Measurements from ENCODE around the gene SAT2. TPM values are rescaled to one million over a fixed set of nuclear protein-coding genes. Genes with fewer than 3 reads are reported as not detected.

Gene SAT2
- total and polyA plus RNA-seq, 4 donors, result 33.5 to 124 (median 103) TPM

GRCh38 chr17:7640783-7641182, 13.2 kb upstream of the SAT2 start:
- DNase-seq (ENCODE audit: low read depth in 4 of 6, low spot score in 6 of 6), result no peak

GRCh38 chr17:7636163-7636562, 8.5 kb upstream of the SAT2 start:
- no peak overlapping the region for H3K4me3 ChIP-seq (ENCODE audit: low read depth, low read length)
- no peaks in the 10 kb centered on the region for H3K36me3 ChIP-seq (ENCODE audit: control insufficient read depth, insufficient read depth, low read length)
- WGBS (ENCODE audit: insufficient coverage), result 46% methylated on average over 5 of the region's 5 CpGs
- H3K9me3 ChIP-seq (ENCODE audit: control insufficient read depth, insufficient read depth, low read length), result no peaks in the 10 kb centered on the region
- no peak for DNase-seq (ENCODE audit: low read depth in 4 of 6, low spot score in 6 of 6)
- peaks cover 11% of the 10 kb centered on the region for H3K4me1 ChIP-seq (ENCODE audit: control insufficient read depth, insufficient read depth, low read length)
- H3K27me3 ChIP-seq (ENCODE audit: control insufficient read depth, insufficient read depth, low read length), result no peaks in the 10 kb centered on the region
- H3K27ac ChIP-seq (ENCODE audit: low read depth, low read length), result no peak overlapping the region

More at GRCh38 chr17:7640783-7641182, 13.2 kb upstream of the SAT2 start:
- no peaks in the 10 kb centered on the region for H3K4me1 ChIP-seq (ENCODE audit: control insufficient read depth, insufficient read depth, low read length)
- H3K9me3 ChIP-seq (ENCODE audit: control insufficient read depth, insufficient read depth, low read length), result no peaks in the 10 kb centered on the region
- H3K27ac ChIP-seq (ENCODE audit: low read depth, low read length), result no peak overlapping the region
- no peaks in the 10 kb centered on the region for H3K36me3 ChIP-seq (ENCODE audit: control insufficient read depth, insufficient read depth, low read length)
- no peaks in the 10 kb centered on the region for H3K27me3 ChIP-seq (ENCODE audit: control insufficient read depth, insufficient read depth, low read length)
- WGBS (ENCODE audit: insufficient coverage), result 96% methylated on average over 22 of the region's 26 CpGs
- H3K4me3 ChIP-seq (ENCODE audit: low read depth, low read length), result no peak overlapping the region

GRCh38 chr17:7634384-7634783, 6.8 kb upstream of the SAT2 start:
- Histone ChIP-seq H3K36me3 (ENCODE audit: control insufficient read depth, insufficient read depth, low read length) (no peaks in the 10 kb centered on the region), H3K9me3 (ENCODE audit: control insufficient read depth, insufficient read depth, low read length) (no peaks in the 10 kb centered on the region), H3K27ac (ENCODE audit: low read depth, low read length) (peak overlapping the region; percentile 33), H3K4me1 (ENCODE audit: control insufficient read depth, insufficient read depth, low read length) (peaks cover 11% of the 10 kb centered on the region), H3K4me3 (ENCODE audit: low read depth, low read length) (peak overlapping the region; percentile 16), H3K27me3 (ENCODE audit: control insufficient read depth, insufficient read depth, low read length) (no peaks in the 10 kb centered on the region)
- DNase-seq (ENCODE audit: low read depth in 4 of 6, low spot score in 6 of 6), result peak in 3 of 6 donors; percentile 64 to 86 (median 82)
- WGBS (ENCODE audit: insufficient coverage), result 36% methylated on average over 3 of the region's 5 CpGs

- Histone ChIP-seq H3K36me3 (ENCODE audit: control insufficient read depth, insufficient read depth, low read length) (no peaks in the 10 kb centered on the region), H3K4me1 (ENCODE audit: control insufficient read depth, insufficient read depth, low read length) (peaks cover 13% of the 10 kb centered on the region), H3K27me3 (ENCODE audit: control insufficient read depth, insufficient read depth, low read length) (no peaks in the 10 kb centered on the region), H3K4me3 (ENCODE audit: low read depth, low read length) (no peak overlapping the region), H3K27ac (ENCODE audit: low read depth, low read length) (no peak overlapping the region), H3K9me3 (ENCODE audit: control insufficient read depth, insufficient read depth, low read length) (no peaks in the 10 kb centered on the region)
- no peak for DNase-seq (ENCODE audit: low read depth in 4 of 6, low spot score in 6 of 6)
- WGBS (ENCODE audit: insufficient coverage), result no CpG with 5 or more reads among the region's 2 CpGs
These were observed 5.5 kb upstream of the SAT2 start for GRCh38 chr17:7633093-7633492.

- Histone ChIP-seq H3K36me3 (ENCODE audit: control insufficient read depth, insufficient read depth, low read length) (no peaks in the 10 kb centered on the region), H3K4me1 (ENCODE audit: control insufficient read depth, insufficient read depth, low read length) (peaks cover 17% of the 10 kb centered on the region), H3K9me3 (ENCODE audit: control insufficient read depth, insufficient read depth, low read length) (no peaks in the 10 kb centered on the region), H3K27me3 (ENCODE audit: control insufficient read depth, insufficient read depth, low read length) (no peaks in the 10 kb centered on the region), H3K4me3 (ENCODE audit: low read depth, low read length) (no peak overlapping the region), H3K27ac (ENCODE audit: low read depth, low read length) (no peak overlapping the region)
- 51% methylated on average over 3 of the region's 6 CpGs for WGBS (ENCODE audit: insufficient coverage)
- no peak for DNase-seq (ENCODE audit: low read depth in 4 of 6, low spot score in 6 of 6)
These were observed 4.9 kb upstream of the SAT2 start for GRCh38 chr17:7632492-7632894.

GRCh38 chr17:7631398-7632380, 4.1 kb upstream of the SAT2 start:
- Histone ChIP-seq H3K27me3 (ENCODE audit: control insufficient read depth, insufficient read depth, low read length) (no peaks in the 10 kb centered on the region), H3K36me3 (ENCODE audit: control insufficient read depth, insufficient read depth, low read length) (no peaks in the 10 kb centered on the region), H3K9me3 (ENCODE audit: control insufficient read depth, insufficient read depth, low read length) (no peaks in the 10 kb centered on the region), H3K4me1 (ENCODE audit: control insufficient read depth, insufficient read depth, low read length) (peaks cover 23% of the 10 kb centered on the region), H3K27ac (ENCODE audit: low read depth, low read length) (no peak overlapping the region), H3K4me3 (ENCODE audit: low read depth, low read length) (no peak overlapping the region)
- DNase-seq (ENCODE audit: low read depth in 4 of 6, low spot score in 6 of 6), result no peak
- WGBS (ENCODE audit: insufficient coverage), result 91% methylated on average over 10 of the region's 11 CpGs

- H3K9me3 ChIP-seq (ENCODE audit: control insufficient read depth, insufficient read depth, low read length), result no peaks in the 10 kb centered on the region
- no peak for DNase-seq (ENCODE audit: low read depth in 4 of 6, low spot score in 6 of 6)
- H3K36me3 ChIP-seq (ENCODE audit: control insufficient read depth, insufficient read depth, low read length), result peaks cover 12% of the 10 kb centered on the region
- WGBS (ENCODE audit: insufficient coverage), result 75% methylated on average over 13 of the region's 13 CpGs
- H3K4me3 ChIP-seq (ENCODE audit: low read depth, low read length), result no peak within 1 kb of the TSS
- no peaks in the 10 kb centered on the region for H3K27me3 ChIP-seq (ENCODE audit: control insufficient read depth, insufficient read depth, low read length)
- H3K27ac ChIP-seq (ENCODE audit: low read depth, low read length), result no peak within 1 kb of the TSS
- peaks cover 28% of the 10 kb centered on the region for H3K4me1 ChIP-seq (ENCODE audit: control insufficient read depth, insufficient read depth, low read length)
These were observed 2.4 kb upstream of the SAT2 start, which contains the start of gene SHBG for GRCh38 chr17:7629939-7630571. SHBG (plus strand) TSS chr17:7630135; CDS start chr17:7630173, 38 bp downstream.

- Histone ChIP-seq H3K9me3 (ENCODE audit: control insufficient read depth, insufficient read depth, low read length) (no peaks in the 10 kb centered on the region), H3K36me3 (ENCODE audit: control insufficient read depth, insufficient read depth, low read length) (peaks cover 12% of the 10 kb centered on the region), H3K27ac (ENCODE audit: low read depth, low read length) (peak overlapping the region; percentile 94), H3K4me3 (ENCODE audit: low read depth, low read length) (peak overlapping the region; percentile 93), H3K27me3 (ENCODE audit: control insufficient read depth, insufficient read depth, low read length) (no peaks in the 10 kb centered on the region), H3K4me1 (ENCODE audit: control insufficient read depth, insufficient read depth, low read length) (peaks cover 17% of the 10 kb centered on the region)
- DNase-seq (ENCODE audit: low read depth in 4 of 6, low spot score in 6 of 6), result no peak
- WGBS (ENCODE audit: insufficient coverage), result 0% methylated on average over 4 of the region's 6 CpGs
These were observed 718 bp downstream of the SAT2 start for GRCh38 chr17:7626956-7627249.

- peaks cover 17% of the 10 kb centered on the region for H3K4me1 ChIP-seq (ENCODE audit: control insufficient read depth, insufficient read depth, low read length)
- WGBS (ENCODE audit: insufficient coverage), result 82% methylated on average over 5 of the region's 7 CpGs
- peak overlapping the region; percentile 93 for H3K4me3 ChIP-seq (ENCODE audit: low read depth, low read length)
- no peak for DNase-seq (ENCODE audit: low read depth in 4 of 6, low spot score in 6 of 6)
- H3K9me3 ChIP-seq (ENCODE audit: control insufficient read depth, insufficient read depth, low read length), result no peaks in the 10 kb centered on the region
- H3K36me3 ChIP-seq (ENCODE audit: control insufficient read depth, insufficient read depth, low read length), result peaks cover 12% of the 10 kb centered on the region
- H3K27me3 ChIP-seq (ENCODE audit: control insufficient read depth, insufficient read depth, low read length), result no peaks in the 10 kb centered on the region
- peak overlapping the region; percentile 94 for H3K27ac ChIP-seq (ENCODE audit: low read depth, low read length)
These were observed 1.3 kb downstream of the SAT2 start for GRCh38 chr17:7626307-7626706.
